HG03442 (cell line): ENCODE data around the gene LRRC40.
"Not testable (repeated sequence)": the region's sequence is repeated elsewhere in the genome, so short reads cannot be mapped to it uniquely, and the experiment has no call there.

Source experiments
- ATAC-seq: cut with Tn5 transposase; IDR thresholded peaks from one replicate; pipeline ENCODE4 v1.9.1; 2021; ENCODE audit warnings: mild to moderate bottlenecking, moderate library complexity; ENCODE audit not compliant: unreplicated experiment

Gene LRRC40

GRCh38 chr1:70205434-70206118, at the start of gene LRRC40:
Gene LRRC40, minus strand, starts transcription at chr1:70205579. Its CDS starts 39 bp downstream, at chr1:70205540.
- peak; percentile 87 for ATAC-seq

GRCh38 chr1:70248729-70249128, 43.4 kb upstream of the LRRC40 start:
- no peak for ATAC-seq

- no peak for ATAC-seq
Observed at GRCh38 chr1:70247768-70248167, 42.4 kb upstream of the LRRC40 start.

GRCh38 chr1:70247122-70247521, 41.7 kb upstream of the LRRC40 start:
- ATAC-seq, result no peak

- no peak for ATAC-seq
Observed at GRCh38 chr1:70239940-70240339, 34.6 kb upstream of the LRRC40 start.

GRCh38 chr1:70234733-70235132, 29.4 kb upstream of the LRRC40 start:
- no peak for ATAC-seq

- no peak for ATAC-seq
Observed at GRCh38 chr1:70231475-70231874, 26.1 kb upstream of the LRRC40 start.

- ATAC-seq, result no peak
Observed at GRCh38 chr1:70228670-70229069, 23.3 kb upstream of the LRRC40 start.

GRCh38 chr1:70227439-70227838, 22.1 kb upstream of the LRRC40 start:
- no peak for ATAC-seq

GRCh38 chr1:70224954-70225353, 19.6 kb upstream of the LRRC40 start:
- no peak for ATAC-seq

GRCh38 chr1:70222716-70223235, 17.4 kb upstream of the LRRC40 start:
- ATAC-seq, result no peak

- ATAC-seq, result peak; percentile 95
Observed at GRCh38 chr1:70221238-70222121, 16.1 kb upstream of the LRRC40 start, which contains the start of gene SRSF11. Gene SRSF11, plus strand, starts transcription at chr1:70221380. Its CDS starts 257 bp downstream, at chr1:70221637.

- ATAC-seq, result peak; percentile 0
Observed at GRCh38 chr1:70220517-70221237, 15.3 kb upstream of the LRRC40 start.

GRCh38 chr1:70220015-70220414, 14.6 kb upstream of the LRRC40 start:
- ATAC-seq, result no peak

- ATAC-seq, result no peak
Observed at GRCh38 chr1:70211541-70211940, 6.2 kb upstream of the LRRC40 start.

GRCh38 chr1:70210820-70211219, 5.4 kb upstream of the LRRC40 start:
- no peak for ATAC-seq

GRCh38 chr1:70208292-70208691, 2.9 kb upstream of the LRRC40 start:
- ATAC-seq, result no peak

- no peak for ATAC-seq
Observed at GRCh38 chr1:70207492-70207891, 2.1 kb upstream of the LRRC40 start.

- not testable (repeated sequence) for ATAC-seq
Observed at GRCh38 chr1:70206833-70207232, 1.5 kb upstream of the LRRC40 start.

GRCh38 chr1:70205071-70205433, 327 bp downstream of the LRRC40 start:
- ATAC-seq, result peak; percentile 34

- no peak for ATAC-seq
Observed at GRCh38 chr1:70204600-70204999, 779 bp downstream of the LRRC40 start.
